ENCODE results near the gene LRRK2.

LRRK2 gene

GRCh38 chr12:40178701-40179100 is 46.1 kb upstream of the LRRK2 start:
- H3K79me2 ChIP-seq (ENCODE audit: control insufficient read depth, low read length) = no peaks in the 10 kb centered on the region
- H3K27me3 ChIP-seq (ENCODE audit: control insufficient read depth, low read length) = no peaks in the 10 kb centered on the region
- no peak overlapping the region for H3K4me2 ChIP-seq (ENCODE audit: low read length)
- TF ChIP-seq EZH2phosphoT487 (IDR thresholded peaks at IDR 0.05; ENCODE audit: borderline replicate concordance, low read length) = no peak
- TF ChIP-seq, protein P1, sequence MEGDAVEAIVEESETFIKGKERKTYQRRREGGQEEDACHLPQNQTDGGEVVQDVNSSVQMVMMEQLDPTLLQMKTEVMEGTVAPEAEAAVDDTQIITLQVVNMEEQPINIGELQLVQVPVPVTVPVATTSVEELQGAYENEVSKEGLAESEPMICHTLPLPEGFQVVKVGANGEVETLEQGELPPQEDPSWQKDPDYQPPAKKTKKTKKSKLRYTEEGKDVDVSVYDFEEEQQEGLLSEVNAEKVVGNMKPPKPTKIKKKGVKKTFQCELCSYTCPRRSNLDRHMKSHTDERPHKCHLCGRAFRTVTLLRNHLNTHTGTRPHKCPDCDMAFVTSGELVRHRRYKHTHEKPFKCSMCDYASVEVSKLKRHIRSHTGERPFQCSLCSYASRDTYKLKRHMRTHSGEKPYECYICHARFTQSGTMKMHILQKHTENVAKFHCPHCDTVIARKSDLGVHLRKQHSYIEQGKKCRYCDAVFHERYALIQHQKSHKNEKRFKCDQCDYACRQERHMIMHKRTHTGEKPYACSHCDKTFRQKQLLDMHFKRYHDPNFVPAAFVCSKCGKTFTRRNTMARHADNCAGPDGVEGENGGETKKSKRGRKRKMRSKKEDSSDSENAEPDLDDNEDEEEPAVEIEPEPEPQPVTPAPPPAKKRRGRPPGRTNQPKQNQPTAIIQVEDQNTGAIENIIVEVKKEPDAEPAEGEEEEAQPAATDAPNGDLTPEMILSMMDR (IDR thresholded peaks at IDR 0.05; ENCODE audit: low read depth, low read length, poor library complexity, severe bottlenecking) = no peak
- H4K20me1 ChIP-seq (ENCODE audit: control insufficient read depth, insufficient read depth, low read depth, low read length) = no peaks in the 10 kb centered on the region
- no peaks in the 10 kb centered on the region for H3K9me2 ChIP-seq (replicated peaks; ENCODE audit: control insufficient read depth, low read length)
- no peaks in the 10 kb centered on the region for H3K9me3 ChIP-seq (ENCODE audit: control insufficient read depth, insufficient read depth, low read length)
- no peak overlapping the region for H3K27ac ChIP-seq (ENCODE audit: low read depth, low read length)
- no peaks in the 10 kb centered on the region for H3F3A ChIP-seq (ENCODE audit: control insufficient read depth, insufficient read depth)
- no peaks in the 10 kb centered on the region for H3K4me1 ChIP-seq (ENCODE audit: control insufficient read depth, low read length)
- no peaks in the 10 kb centered on the region for H3K36me3 ChIP-seq (ENCODE audit: control insufficient read depth, low read length)
- no peak overlapping the region for H3K4me3 ChIP-seq (ENCODE audit: low read length)

DNA sequence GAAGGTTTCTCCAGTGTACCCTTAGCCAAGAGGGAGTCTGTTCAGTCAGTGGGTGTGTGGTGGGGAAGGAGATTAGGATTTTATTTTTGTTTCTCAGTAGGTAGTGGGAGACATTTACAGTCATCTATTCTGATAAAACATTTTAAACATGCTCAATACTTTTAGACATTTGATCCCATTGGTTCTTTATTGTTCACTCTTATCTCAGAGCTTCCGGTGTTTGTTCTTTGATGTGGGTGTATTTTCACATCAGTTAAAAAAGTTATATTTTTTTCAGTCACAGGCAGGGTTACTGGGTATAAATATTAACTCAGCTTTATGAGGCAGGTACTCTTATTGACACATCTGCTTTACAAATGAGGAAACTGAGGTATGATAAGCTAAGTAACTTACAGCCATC is 43.3 kb upstream of the LRRK2 start:
- no peaks in the 10 kb centered on the region for H3K36me3 ChIP-seq (ENCODE audit: control insufficient read depth, low read length)
- H3F3A ChIP-seq (ENCODE audit: control insufficient read depth, insufficient read depth) = no peaks in the 10 kb centered on the region
- H3K4me1 ChIP-seq (ENCODE audit: control insufficient read depth, low read length) = no peaks in the 10 kb centered on the region
- no peaks in the 10 kb centered on the region for H3K9me3 ChIP-seq (ENCODE audit: control insufficient read depth, insufficient read depth, low read length)
- no peak overlapping the region for H3K4me2 ChIP-seq (ENCODE audit: low read length)
- H3K4me3 ChIP-seq (ENCODE audit: low read length) = no peak overlapping the region
- no peak overlapping the region for H3K27ac ChIP-seq (ENCODE audit: low read depth, low read length)
- no peaks in the 10 kb centered on the region for H3K79me2 ChIP-seq (ENCODE audit: control insufficient read depth, low read length)
- H3K27me3 ChIP-seq (ENCODE audit: control insufficient read depth, low read length) = no peaks in the 10 kb centered on the region
- H3K9me2 ChIP-seq (replicated peaks; ENCODE audit: control insufficient read depth, low read length) = no peaks in the 10 kb centered on the region
- H4K20me1 ChIP-seq (ENCODE audit: control insufficient read depth, insufficient read depth, low read depth, low read length) = no peaks in the 10 kb centered on the region
- TF ChIP-seq EZH2phosphoT487 (IDR thresholded peaks at IDR 0.05; ENCODE audit: borderline replicate concordance, low read length) = no peak
- TF ChIP-seq, protein P1 (IDR thresholded peaks at IDR 0.05; ENCODE audit: low read depth, low read length, poor library complexity, severe bottlenecking) = no peak

GRCh38 chr12:40183715-40184114 is 41.1 kb upstream of the LRRK2 start:
- Histone ChIP-seq H3K79me2 (ENCODE audit: control insufficient read depth, low read length) (no peaks in the 10 kb centered on the region), H4K20me1 (ENCODE audit: control insufficient read depth, insufficient read depth, low read depth, low read length) (no peaks in the 10 kb centered on the region), H3K27ac (ENCODE audit: low read depth, low read length) (no peak overlapping the region), H3K4me1 (ENCODE audit: control insufficient read depth, low read length) (no peaks in the 10 kb centered on the region), H3K4me2 (ENCODE audit: low read length) (no peak overlapping the region), H3K36me3 (ENCODE audit: control insufficient read depth, low read length) (no peaks in the 10 kb centered on the region), H3K27me3 (ENCODE audit: control insufficient read depth, low read length) (no peaks in the 10 kb centered on the region), H3F3A (ENCODE audit: control insufficient read depth, insufficient read depth) (no peaks in the 10 kb centered on the region), H3K9me3 (ENCODE audit: control insufficient read depth, insufficient read depth, low read length) (no peaks in the 10 kb centered on the region), H3K9me2 (replicated peaks; ENCODE audit: control insufficient read depth, low read length) (no peaks in the 10 kb centered on the region), H3K4me3 (ENCODE audit: low read length) (no peak overlapping the region)
- TF ChIP-seq, protein P1 (IDR thresholded peaks at IDR 0.05; ENCODE audit: low read depth, low read length, poor library complexity, severe bottlenecking) = no peak
- no peak for TF ChIP-seq EZH2phosphoT487 (IDR thresholded peaks at IDR 0.05; ENCODE audit: borderline replicate concordance, low read length)
